B cell (primary cell): ENCODE results near the gene NUDCD3. TPM values are rescaled to one million over a fixed set of nuclear protein-coding genes. Genes with fewer than 3 reads are reported as not detected.

ENCODE experiments used
- ATAC-seq: fragments of 200-7000 bp; cut with Tn5 transposase; one replicate; pipeline ENCODE4 v1.10.0; 2021; ENCODE audit warnings: low read depth, mild to moderate bottlenecking, moderate number of reproducible peaks, moderate library complexity
- CTCF ChIA-PET: fragments of 350-600 bp; sonication (Branson Sonifier 250); formaldehyde crosslinking; loops from one replicate; lab custom pipeline; 2021; ENCODE audit warnings: antibody characterized with exemption, inconsistent platforms; lab: Charles Lee
- POLR2A ChIA-PET: fragments of 350-600 bp; sonication (Branson Sonifier 250); formaldehyde crosslinking; loops from one replicate; lab custom pipeline; 2021; ENCODE audit warnings: antibody characterized with exemption; lab: Charles Lee
- DNase-seq: peaks from one replicate; pipeline ENCODE4 v3.0.0; 2013
- H2AFZ ChIP-seq: 2 replicates; pipeline ENCODE4 v1.6.1; 2012; ENCODE audit warnings: mild to moderate bottlenecking, low read depth, low read length; ENCODE audit not compliant: insufficient read depth, poor library complexity, severe bottlenecking
- H3K27ac ChIP-seq, 2 donors: 1 replicate in 1 of 2; 2 replicates in 1 of 2; pipeline ENCODE4 v1.5.1; 2012 to 2013; ENCODE audit warnings: low read length in 2 of 2, mild to moderate bottlenecking in 2 of 2, moderate library complexity in 1 of 2
- H3K27me3 ChIP-seq, 4 experiments: fragments of 200-600 bp in 1 of 4; sonication (generic) in 1 of 4; replicated peaks in 1 of 4; 1 replicate in 2 of 4; 2 replicates in 2 of 4; pipeline versions ENCODE4 v1.6.1 to v1.7.0; 2013 to 2016; ENCODE audit warnings: low read length in 3 of 4, mild to moderate bottlenecking in 2 of 4, mixed read lengths in 1 of 4, moderate library complexity in 1 of 4; ENCODE audit not compliant: insufficient read depth in 4 of 4, control insufficient read depth in 3 of 4; ENCODE audit errors: control extremely low read depth in 1 of 4
- H3K36me3 ChIP-seq, 2 experiments: replicated peaks in 1 of 2; 1 replicate in 1 of 2; 2 replicates in 1 of 2; pipeline versions ENCODE4 v1.6.1 to v1.7.1; 2013; ENCODE audit warnings: low read length in 1 of 2; ENCODE audit not compliant: insufficient read depth in 2 of 2, control insufficient read depth in 1 of 2; ENCODE audit errors: control extremely low read depth in 1 of 2, extremely low read depth in 1 of 2
- H3K4me1 ChIP-seq, 2 donors: fragments of 200-600 bp in 1 of 2; sonication (generic) in 1 of 2; 1 replicate in 1 of 2; 2 replicates in 1 of 2; pipeline versions ENCODE4 v1.5.1 to v1.6.1; 2013 to 2017; ENCODE audit warnings: low read length in 2 of 2; ENCODE audit not compliant: control insufficient read depth in 2 of 2, insufficient read depth in 2 of 2
- H3K4me2 ChIP-seq: replicated peaks from 2 replicates; pipeline ENCODE3; 2012; ENCODE audit warnings: mild to moderate bottlenecking, low read depth, low read length; ENCODE audit not compliant: poor library complexity, severe bottlenecking
- H3K4me3 ChIP-seq, 5 experiments: fragments of 200-600 bp in 1 of 5; sonication (generic) in 1 of 5; 1 replicate in 3 of 5; 2 replicates in 2 of 5; pipeline versions ENCODE4 v1.5.1 to v1.7.0; 2011 to 2016; ENCODE audit warnings: low read length in 4 of 5, mild to moderate bottlenecking in 4 of 5, low read depth in 2 of 5, control low read depth in 1 of 5, moderate library complexity in 1 of 5; ENCODE audit not compliant: insufficient read depth in 1 of 5; ENCODE audit errors: control extremely low read depth in 1 of 5, extremely low read depth in 1 of 5
- H3K79me2 ChIP-seq: fragments of 200-600 bp; sonication (generic); one replicate; pipeline ENCODE4 v1.6.0; 2016; ENCODE audit warnings: low read length; ENCODE audit not compliant: control insufficient read depth, insufficient read depth
- H3K9ac ChIP-seq: fragments of 200-600 bp; sonication (generic); 2 replicates; pipeline ENCODE4 v1.6.1; 2017; ENCODE audit warnings: mild to moderate bottlenecking, low read length, moderate library complexity
- H3K9me3 ChIP-seq, 3 donors: one replicate each; pipeline versions ENCODE4 v1.6.1 to v1.7.1; 2013; ENCODE audit warnings: low read length in 2 of 3; ENCODE audit not compliant: control insufficient read depth in 2 of 3, insufficient read depth in 1 of 3; ENCODE audit errors: control extremely low read depth in 1 of 3
- H4K20me1 ChIP-seq: 2 replicates; pipeline ENCODE4 v1.6.0; 2012; ENCODE audit warnings: mild to moderate bottlenecking, low read length; ENCODE audit not compliant: insufficient read depth, control insufficient read depth, poor library complexity, severe bottlenecking
- H3K27ac Mint-ChIP-seq: one replicate; pipeline ENCODE4 v1.8.0; 2021; ENCODE audit warnings: mixed read lengths
- H3K27me3 Mint-ChIP-seq: one replicate; pipeline ENCODE4 v1.8.0; 2021; ENCODE audit warnings: mixed read lengths
- H3K4me1 Mint-ChIP-seq: one replicate; pipeline ENCODE4 v1.8.0; 2021; ENCODE audit warnings: mixed read lengths
- H3K4me3 Mint-ChIP-seq: one replicate; pipeline ENCODE4 v1.8.0; 2021; ENCODE audit warnings: mixed read lengths
- H3K9me3 Mint-ChIP-seq: one replicate; pipeline ENCODE4 v1.8.0; 2022; ENCODE audit warnings: mixed read lengths; ENCODE audit not compliant: insufficient read depth
- CTCF ChIP-seq: fragments of 200-600 bp; IDR thresholded peaks from one replicate; pipeline ENCODE4 v1.8.0; 2022; ENCODE audit warnings: antibody characterized with exemption, mild to moderate bottlenecking
- EZH2 ChIP-seq: IDR thresholded peaks from 2 replicates; pipeline ENCODE4 v1.6.1; 2012; ENCODE audit warnings: borderline replicate concordance, low read depth, mild to moderate bottlenecking, moderate library complexity, low read length; ENCODE audit not compliant: insufficient read depth, poor library complexity, severe bottlenecking
- WGBS: methylation state at CpG from one replicate; pipeline ENCODE4 v1.1.5; 2013; ENCODE audit warnings: missing lambda C conversion rate; ENCODE audit not compliant: insufficient coverage; 5-methylcytosine and 5-hydroxymethylcytosine counted together
- intact Hi-C: fragments of 100-400 bp; cut with micrococcal nuclease; formaldehyde crosslinking; loops from one replicate; pipeline ENCODE4 v1.10.0; 2022
- polyA plus RNA-seq: library from polyadenylated mRNA; depleted of rRNA; stranded (reverse); fragments of >200 nt; gene quantifications from 2 replicates; pipeline ENCODE4 v1.2.3, GENCODE V29; 2012
- total RNA-seq, 2 donors: library from RNA; stranded (reverse); fragments of 120-200 nt in 1 of 2; gene quantifications; 1 replicate in 1 of 2; 2 replicates in 1 of 2; pipeline versions ENCODE4 v1.2.3 to v1.2.4, GENCODE V29; 2013 to 2022

The NUDCD3 gene
- total and polyA plus RNA-seq, 2 donors (not counting 1 experiment from before 2014, with no cell fraction given), result 29.8 to 101 TPM

- Histone ChIP-seq H2AFZ (no peak overlapping the region), H4K20me1 (no peaks in the 10 kb centered on the region), H3K9me3 (no peaks in the 10 kb centered on the region), H3K36me3 (no peaks in the 10 kb centered on the region), H3K4me1 (no peaks in the 10 kb centered on the region), H3K79me2 (no peaks in the 10 kb centered on the region), H3K9ac (no peak overlapping the region), H3K4me3 (no peak overlapping the region), H3K27me3 (peaks cover 0 to 10% (median 3%) of the 10 kb centered on the region in 4 experiments), H3K27ac (no peak overlapping the region), H3K4me2 (no peak overlapping the region)
- DNase-seq (no peak), ATAC-seq (no peak)
- ChIA-PET POLR2A (no interaction called here), CTCF (no interaction called here)
- TF ChIP-seq CTCF (no peak), EZH2 (no peak)
- H3K4me1 Mint-ChIP-seq, result no peaks in the 10 kb centered on the region
- no CpG with 5 or more reads among the region's 5 CpGs for WGBS
- no peaks in the 10 kb centered on the region for H3K9me3 Mint-ChIP-seq
- H3K4me3 Mint-ChIP-seq, result no peak overlapping the region
- intact Hi-C loops, result loop anchor here (10.0 kb wide), 1 partner anchor 513 kb away; no protein-coding TSS in a partner anchor
- peaks cover 20% of the 10 kb centered on the region for H3K27me3 Mint-ChIP-seq
- H3K27ac Mint-ChIP-seq, result no peak overlapping the region
Observed at GRCh38 chr7:44497155-44498027, 6.9 kb upstream of the NUDCD3 start.

GRCh38 chr7:44496385-44496784 lies 5.9 kb upstream of the NUDCD3 start:
- ChIA-PET POLR2A (no interaction called here), CTCF (no interaction called here)
- Mint-ChIP-seq H3K27ac (no peak overlapping the region), H3K4me1 (peaks cover under 1% of the 10 kb centered on the region), H3K27me3 (peaks cover 20% of the 10 kb centered on the region), H3K4me3 (no peak overlapping the region), H3K9me3 (no peaks in the 10 kb centered on the region)
- no peak overlapping the region for H3K4me3 ChIP-seq
- no peaks in the 10 kb centered on the region for H4K20me1 ChIP-seq
- no peaks in the 10 kb centered on the region for H3K36me3 ChIP-seq
- intact Hi-C loops, result loop anchor here (10.0 kb wide), 1 partner anchor 512 kb away; no protein-coding TSS in a partner anchor
- no peak overlapping the region for H3K9ac ChIP-seq
- no CpG with 5 or more reads among the region's 1 CpG for WGBS
- H3K27ac ChIP-seq, result no peak overlapping the region
- H3K79me2 ChIP-seq, result no peaks in the 10 kb centered on the region
- H3K4me1 ChIP-seq, result no peaks in the 10 kb centered on the region
- DNase-seq (no peak), ATAC-seq (no peak)
- H3K27me3 ChIP-seq, result peaks cover 0 to 6% (median 3%) of the 10 kb centered on the region in 4 experiments
- TF ChIP-seq CTCF, result no peak
- no peak for TF ChIP-seq EZH2
- no peak overlapping the region for H3K4me2 ChIP-seq
- H3K9me3 ChIP-seq, result no peaks in the 10 kb centered on the region
- no peak overlapping the region for H2AFZ ChIP-seq
